K562 (cell line): Measurements from ENCODE around the gene VMP1. TPM values are rescaled to one million over a fixed set of nuclear protein-coding genes. Genes with fewer than 3 reads are reported as not detected.
A peak's percentile ranks its signal among the peaks of the same experiment; 100 is the strongest.
"Not testable (repeated sequence)": the region's sequence is repeated elsewhere in the genome, so short reads cannot be mapped to it uniquely, and the experiment has no call there.

Experiments used
- ATAC-seq: fragments of 200-7000 bp; cut with Tn5 transposase; 3 replicates; pipeline ENCODE4 v1.9.1; 2020; ENCODE audit warnings: moderate library complexity
- BruUV-seq: library from RNA; stranded (reverse); fragments of 400-500 nt; replicated peaks from 2 replicates; lab custom pipeline; 2021; lab: Mats Ljungman, UMichigan
- CTCF ChIA-PET: fragments of 300-600 bp; formaldehyde crosslinking; extraction: SDS; loops from one replicate; lab custom pipeline; 2021; ENCODE audit warnings: low intra/inter-chr PET ratio; lab: Yijun Ruan, JAX
- POLR2A ChIA-PET: fragments of 300-600, 350-650 bp; sonication (Branson Sonifier 250); formaldehyde crosslinking; extraction: SDS; loops from one replicate; lab custom pipeline; 2021; ENCODE audit warnings: antibody characterized with exemption, inconsistent platforms; lab: Yijun Ruan, JAX
- DNase-seq, 4 experiments: peaks; one replicate each; pipeline versions ENCODE4 v3.0.0 to v3.0.0-alpha.2; 2011 to 2018; ENCODE audit warnings: low spot score in 3 of 4, mixed read lengths in 3 of 4; ENCODE audit errors: extremely low read depth in 1 of 4
- FAIRE-seq: peaks from 2 replicates; lab custom pipeline; 2011; peaks lifted over from hg19 to GRCh38; lab: Jason Lieb, UNC
- H2AFZ ChIP-seq: 2 replicates; pipeline ENCODE4 v1.6.0; 2011; ENCODE audit warnings: low read depth, low read length, control low read depth, inconsistent platforms
- H3K27ac ChIP-seq: fragments of 200-600 bp; 3 replicates; pipeline ENCODE4 v1.8.0; 2011; ENCODE audit warnings: low read depth, mild to moderate bottlenecking, control low read depth, inconsistent platforms, low read length, moderate library complexity, mixed read lengths; ENCODE audit errors: extremely low read depth
- H3K27me3 ChIP-seq, 2 experiments: fragments of 300-600 bp in 1 of 2; 2 replicates in 1 of 2; 3 replicates in 1 of 2; pipeline versions ENCODE4 v1.6.0 to v1.8.0; 2011; ENCODE audit warnings: inconsistent platforms in 2 of 2, low read length in 2 of 2, mild to moderate bottlenecking in 1 of 2, mixed read lengths in 1 of 2, moderate library complexity in 1 of 2; ENCODE audit not compliant: control insufficient read depth in 2 of 2, insufficient read depth in 2 of 2
- H3K36me3 ChIP-seq: fragments of 300-600 bp; 3 replicates; pipeline ENCODE4 v1.8.0; 2011; ENCODE audit warnings: mild to moderate bottlenecking, low read length, inconsistent platforms; ENCODE audit not compliant: control insufficient read depth, insufficient read depth
- H3K4me1 ChIP-seq, 2 experiments: fragments of 200-600 bp in 1 of 2; replicated peaks in 1 of 2; 2 replicates in 1 of 2; 3 replicates in 1 of 2; pipeline versions ENCODE4 v1.5.1 to v1.8.0; 2011; ENCODE audit warnings: inconsistent platforms in 2 of 2, low read length in 2 of 2, mild to moderate bottlenecking in 1 of 2, mixed read lengths in 1 of 2, moderate library complexity in 1 of 2; ENCODE audit not compliant: control insufficient read depth in 2 of 2, insufficient read depth in 2 of 2
- H3K4me2 ChIP-seq: 2 replicates; pipeline ENCODE4 v1.6.1; 2011; ENCODE audit warnings: low read length, control low read depth, inconsistent platforms, mixed read lengths; ENCODE audit not compliant: insufficient read depth
- H3K4me3 ChIP-seq: fragments of 200-600 bp; sonication (generic), shearing (Covaris generic); 2 replicates; pipeline ENCODE4 v1.5.1; 2016; ENCODE audit warnings: control low read depth, inconsistent platforms
- H3K79me2 ChIP-seq: fragments of 200-600 bp; 3 replicates; pipeline ENCODE4 v1.8.0; 2011; ENCODE audit warnings: low read length, inconsistent platforms; ENCODE audit not compliant: control insufficient read depth, insufficient read depth
- H3K9ac ChIP-seq, 2 experiments: 2 replicates each; pipeline versions ENCODE4 v1.6.0 to v1.6.1; 2011; ENCODE audit warnings: low read depth in 2 of 2, low read length in 2 of 2, control low read depth in 1 of 2, inconsistent platforms in 1 of 2, mild to moderate bottlenecking in 1 of 2, mixed read lengths in 1 of 2; ENCODE audit not compliant: insufficient read depth in 1 of 2
- H3K9me1 ChIP-seq: one replicate; pipeline ENCODE4 v1.6.0; 2011; ENCODE audit warnings: inconsistent platforms, mild to moderate bottlenecking, low read length, moderate library complexity; ENCODE audit not compliant: control insufficient read depth, insufficient read depth
- H3K9me3 ChIP-seq: replicated peaks from 2 replicates; pipeline ENCODE4 v1.5.1; 2011; ENCODE audit warnings: low read depth, low read length, inconsistent platforms; ENCODE audit not compliant: control insufficient read depth, insufficient read depth
- H4K20me1 ChIP-seq: replicated peaks from 2 replicates; pipeline ENCODE4 v1.6.1; 2011; ENCODE audit warnings: low read length, inconsistent platforms, mixed read lengths; ENCODE audit not compliant: control insufficient read depth, insufficient read depth
- ARID1B ChIP-seq: fragments of 450-650 bp; IDR thresholded peaks from 2 replicates; pipeline ENCODE4 v1.6.1; 2016; ENCODE audit warnings: antibody characterized with exemption, mild to moderate bottlenecking, inconsistent platforms
- ESRRB ChIP-seq: fragments of 250-450 bp; sonication (Bioruptor Pico); IDR thresholded peaks from 2 replicates; pipeline ENCODE4 v1.5.0; 2020; ENCODE audit warnings: mild to moderate bottlenecking, moderate library complexity, borderline replicate concordance
- LARP7 ChIP-seq: fragments of 450-650 bp; IDR thresholded peaks from 2 replicates; pipeline ENCODE4 v1.6.1; 2016
- PML ChIP-seq: IDR thresholded peaks from 2 replicates; pipeline ENCODE4 v1.6.1; 2012; ENCODE audit warnings: low read length, inconsistent platforms
- TAF1 ChIP-seq: IDR thresholded peaks from 2 replicates; pipeline ENCODE4 v1.6.1; 2011; ENCODE audit warnings: mild to moderate bottlenecking, low read length, moderate library complexity; ENCODE audit not compliant: insufficient read depth, control insufficient read depth, severe bottlenecking; ENCODE audit errors: extremely low read depth
- ZNF175 ChIP-seq: fragments of 200-800 bp; sonication (Bioruptor generic); IDR thresholded peaks from 2 replicates; pipeline ENCODE4 v1.6.1; 2016; ENCODE audit warnings: low read depth, mild to moderate bottlenecking, missing genetic modification characterization, missing compliant biosample characterization
- WGBS: fragments of 100-300 bp; shearing (Covaris generic); methylation state at CpG from one replicate; pipeline ENCODE4 v1.1.6; 2016; ENCODE audit warnings: low coverage, mixed read lengths; ENCODE audit not compliant: insufficient coverage; ENCODE audit errors: missing lambda C conversion rate; 5-methylcytosine and 5-hydroxymethylcytosine counted together
- in situ Hi-C: fragments of 300-500 bp; cut with MboI; formaldehyde crosslinking; loops from 4 replicates; pipeline ENCODE4 v1.15.0; 2018; ENCODE audit warnings: inconsistent platforms, mixed read lengths
- intact Hi-C: fragments of 100-400 bp; cut with micrococcal nuclease; formaldehyde crosslinking; loops from 2 replicates; pipeline ENCODE4 v1.14.2; 2022
- polyA plus RNA-seq, 8 experiments: library from polyadenylated mRNA; depleted of rRNA in 4 of 8; stranded (reverse) in 5 of 8; unstranded in 3 of 8; fragments of >200 nt; fragmentation: Nextera tagmentation in 2 of 8; fragmentation: Illumina TruSeq in 1 of 8; extraction: Ambion mirVana in 2 of 8; extraction: Trizol in 1 of 8; gene quantifications; 2 replicates each; pipeline versions ENCODE4 v1.2.1 to v1.2.3, GENCODE V29; 2011 to 2014; ENCODE audit warnings: inconsistent platforms in 1 of 8, missing spikeins in 1 of 8
- total RNA-seq, 7 experiments: library from RNA; depleted of rRNA in 6 of 7; stranded (reverse); fragments of >200 nt in 6 of 7; fragmentation: Illumina TruSeq in 2 of 7; extraction: Trizol in 2 of 7; gene quantifications; 2 replicates each; pipeline versions ENCODE4 v1.2.1 to v1.2.3, GENCODE V29; 2011 to 2021; ENCODE audit warnings: low replicate concordance in 1 of 7
- TF ChIP-seq, protein P1 (sequence below): fragments of 450-650 bp; formaldehyde crosslinking; conservative IDR thresholded peaks from 2 replicates; pipeline ENCODE4 v1.4.0; 2022; ENCODE audit warnings: mild to moderate bottlenecking, missing genetic modification characterization
- TF ChIP-seq, protein P2 (sequence below): fragments of 450-650 bp; formaldehyde crosslinking; IDR thresholded peaks from 2 replicates; pipeline ENCODE4 v1.4.0; 2022; ENCODE audit warnings: missing genetic modification characterization
- TF ChIP-seq, protein P3 (sequence below), 3 experiments: fragments of 200-800 bp in 1 of 3; fragments of 250-450 bp in 1 of 3; fragments of 450-650 bp in 1 of 3; sonication (Bioruptor Pico) in 1 of 3; sonication (Bioruptor generic) in 1 of 3; formaldehyde crosslinking in 1 of 3; IDR thresholded peaks; 2 replicates each; pipeline versions ENCODE4 v1.6.1 to v1.8.0; 2016 to 2022; ENCODE audit warnings: mild to moderate bottlenecking in 2 of 3, missing genetic modification characterization in 2 of 3, missing compliant biosample characterization in 1 of 3, moderate library complexity in 1 of 3
- TF ChIP-seq, protein P4 (sequence below): fragments of 450-650 bp; IDR thresholded peaks from 2 replicates; pipeline ENCODE4 v1.6.1; 2016

Gene VMP1
- total and polyA plus RNA-seq, 9 of the 15 experiments (the other 6 are each of a cell fraction or from before 2014, with no cell fraction given), result 123 to 304 (median 151) TPM

DNA sequence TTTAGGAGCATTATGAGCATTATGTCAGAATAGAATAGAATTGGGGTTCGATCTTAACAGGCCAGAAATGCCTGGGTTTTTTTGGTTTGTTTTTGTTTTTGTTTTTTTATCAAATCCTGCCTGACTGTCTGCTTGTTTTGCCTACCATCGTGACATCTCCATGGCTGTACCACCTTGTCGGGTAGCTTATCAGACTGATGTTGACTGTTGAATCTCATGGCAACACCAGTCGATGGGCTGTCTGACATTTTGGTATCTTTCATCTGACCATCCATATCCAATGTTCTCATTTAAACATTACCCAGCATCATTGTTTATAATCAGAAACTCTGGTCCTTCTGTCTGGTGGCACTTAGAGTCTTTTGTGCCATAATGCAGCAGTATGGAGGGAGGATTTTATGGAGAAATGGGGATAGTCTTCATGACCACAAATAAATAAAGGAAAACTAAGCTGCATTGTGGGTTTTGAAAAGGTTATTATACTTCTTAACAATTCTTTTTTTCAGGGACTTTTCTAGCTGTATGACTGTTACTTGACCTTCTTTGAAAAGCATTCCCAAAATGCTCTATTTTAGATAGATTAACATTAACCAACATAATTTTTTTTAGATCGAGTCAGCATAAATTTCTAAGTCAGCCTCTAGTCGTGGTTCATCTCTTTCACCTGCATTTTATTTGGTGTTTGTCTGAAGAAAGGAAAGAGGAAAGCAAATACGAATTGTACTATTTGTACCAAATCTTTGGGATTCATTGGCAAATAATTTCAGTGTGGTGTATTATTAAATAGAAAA, 133.8 kb downstream of the VMP1 start:
- H2AFZ ChIP-seq, H3K27me3 ChIP-seq, H3K9me1 ChIP-seq, in situ Hi-C loops, BruUV-seq, FAIRE-seq, intact Hi-C loops, ATAC-seq, H3K9me3 ChIP-seq: not testable (repeated sequence)
- H3K4me2 ChIP-seq, result peak overlapping the region; percentile 97
- H3K4me3 ChIP-seq, result peak overlapping the region; percentile 96
- WGBS, result 0% methylated on average over 7 of the region's 7 CpGs
- peaks cover 55% of the 10 kb centered on the region for H3K79me2 ChIP-seq
- CTCF ChIA-PET, result interaction anchor here (1.1 kb wide), 1 partner anchor 87 kb away, joined by 3 read pairs; no protein-coding TSS in a partner anchor
- peak overlapping the region; percentile 78 to 98; a peak in 3 of 4 replicates for H3K9ac ChIP-seq
- peaks cover 15 to 42% of the 10 kb centered on the region in 2 experiments for H3K4me1 ChIP-seq
- peaks cover 10% of the 10 kb centered on the region; the same call in 1 of the 2 replicates for H4K20me1 ChIP-seq
- peak overlapping the region; percentile 99; the same call in 2 of the 3 replicates for H3K27ac ChIP-seq
- peak in 2 of 4 experiments; percentile 20 to 56 for DNase-seq
- POLR2A ChIA-PET, result interaction anchor here (0.6 to 8.2 kb wide), 10 partner anchors 13 to 411 kb away, joined by 3 to 87 read pairs (median 5); no protein-coding TSS in a partner anchor
- peaks cover 41% of the 10 kb centered on the region for H3K36me3 ChIP-seq
- peak; percentile 30 for TF ChIP-seq ARID1B
- TF ChIP-seq, protein P1, sequence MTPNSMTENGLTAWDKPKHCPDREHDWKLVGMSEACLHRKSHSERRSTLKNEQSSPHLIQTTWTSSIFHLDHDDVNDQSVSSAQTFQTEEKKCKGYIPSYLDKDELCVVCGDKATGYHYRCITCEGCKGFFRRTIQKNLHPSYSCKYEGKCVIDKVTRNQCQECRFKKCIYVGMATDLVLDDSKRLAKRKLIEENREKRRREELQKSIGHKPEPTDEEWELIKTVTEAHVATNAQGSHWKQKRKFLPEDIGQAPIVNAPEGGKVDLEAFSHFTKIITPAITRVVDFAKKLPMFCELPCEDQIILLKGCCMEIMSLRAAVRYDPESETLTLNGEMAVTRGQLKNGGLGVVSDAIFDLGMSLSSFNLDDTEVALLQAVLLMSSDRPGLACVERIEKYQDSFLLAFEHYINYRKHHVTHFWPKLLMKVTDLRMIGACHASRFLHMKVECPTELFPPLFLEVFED (CRISPR knock-in tag), result 0 out of 2 replicates have a peak, but pooled peaks have one; percentile 59
- peak; percentile 39 for TF ChIP-seq PML
- TF ChIP-seq, protein P2, sequence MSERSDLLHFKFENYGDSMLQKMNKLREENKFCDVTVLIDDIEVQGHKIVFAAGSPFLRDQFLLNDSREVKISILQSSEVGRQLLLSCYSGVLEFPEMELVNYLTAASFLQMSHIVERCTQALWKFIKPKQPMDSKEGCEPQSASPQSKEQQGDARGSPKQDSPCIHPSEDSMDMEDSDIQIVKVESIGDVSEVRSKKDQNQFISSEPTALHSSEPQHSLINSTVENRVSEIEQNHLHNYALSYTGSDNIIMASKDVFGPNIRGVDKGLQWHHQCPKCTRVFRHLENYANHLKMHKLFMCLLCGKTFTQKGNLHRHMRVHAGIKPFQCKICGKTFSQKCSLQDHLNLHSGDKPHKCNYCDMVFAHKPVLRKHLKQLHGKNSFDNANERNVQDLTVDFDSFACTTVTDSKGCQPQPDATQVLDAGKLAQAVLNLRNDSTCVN (CRISPR knock-in tag), result peak; percentile 76
- TF ChIP-seq, protein P3, sequence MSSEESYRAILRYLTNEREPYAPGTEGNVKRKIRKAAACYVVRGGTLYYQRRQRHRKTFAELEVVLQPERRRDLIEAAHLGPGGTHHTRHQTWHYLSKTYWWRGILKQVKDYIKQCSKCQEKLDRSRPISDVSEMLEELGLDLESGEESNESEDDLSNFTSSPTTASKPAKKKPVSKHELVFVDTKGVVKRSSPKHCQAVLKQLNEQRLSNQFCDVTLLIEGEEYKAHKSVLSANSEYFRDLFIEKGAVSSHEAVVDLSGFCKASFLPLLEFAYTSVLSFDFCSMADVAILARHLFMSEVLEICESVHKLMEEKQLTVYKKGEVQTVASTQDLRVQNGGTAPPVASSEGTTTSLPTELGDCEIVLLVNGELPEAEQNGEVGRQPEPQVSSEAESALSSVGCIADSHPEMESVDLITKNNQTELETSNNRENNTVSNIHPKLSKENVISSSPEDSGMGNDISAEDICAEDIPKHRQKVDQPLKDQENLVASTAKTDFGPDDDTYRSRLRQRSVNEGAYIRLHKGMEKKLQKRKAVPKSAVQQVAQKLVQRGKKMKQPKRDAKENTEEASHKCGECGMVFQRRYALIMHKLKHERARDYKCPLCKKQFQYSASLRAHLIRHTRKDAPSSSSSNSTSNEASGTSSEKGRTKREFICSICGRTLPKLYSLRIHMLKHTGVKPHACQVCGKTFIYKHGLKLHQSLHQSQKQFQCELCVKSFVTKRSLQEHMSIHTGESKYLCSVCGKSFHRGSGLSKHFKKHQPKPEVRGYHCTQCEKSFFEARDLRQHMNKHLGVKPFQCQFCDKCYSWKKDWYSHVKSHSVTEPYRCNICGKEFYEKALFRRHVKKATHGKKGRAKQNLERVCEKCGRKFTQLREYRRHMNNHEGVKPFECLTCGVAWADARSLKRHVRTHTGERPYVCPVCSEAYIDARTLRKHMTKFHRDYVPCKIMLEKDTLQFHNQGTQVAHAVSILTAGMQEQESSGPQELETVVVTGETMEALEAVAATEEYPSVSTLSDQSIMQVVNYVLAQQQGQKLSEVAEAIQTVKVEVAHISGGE (CRISPR knock-in tag; IDR thresholded peaks at IDR 0.05), result peak in 1 of 3 experiments; percentile 92; a peak in 3 of 6 replicates
- 0 out of 2 replicates have a peak, but pooled peaks have one; percentile 19 for TF ChIP-seq ZNF175 (CRISPR knock-in tag)
- peak; percentile 19; the same call in 1 of the 2 replicates for TF ChIP-seq ESRRB (CRISPR knock-in tag)
- TF ChIP-seq, protein P4, sequence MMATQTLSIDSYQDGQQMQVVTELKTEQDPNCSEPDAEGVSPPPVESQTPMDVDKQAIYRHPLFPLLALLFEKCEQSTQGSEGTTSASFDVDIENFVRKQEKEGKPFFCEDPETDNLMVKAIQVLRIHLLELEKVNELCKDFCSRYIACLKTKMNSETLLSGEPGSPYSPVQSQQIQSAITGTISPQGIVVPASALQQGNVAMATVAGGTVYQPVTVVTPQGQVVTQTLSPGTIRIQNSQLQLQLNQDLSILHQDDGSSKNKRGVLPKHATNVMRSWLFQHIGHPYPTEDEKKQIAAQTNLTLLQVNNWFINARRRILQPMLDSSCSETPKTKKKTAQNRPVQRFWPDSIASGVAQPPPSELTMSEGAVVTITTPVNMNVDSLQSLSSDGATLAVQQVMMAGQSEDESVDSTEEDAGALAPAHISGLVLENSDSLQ, result peak; percentile 64
- TF ChIP-seq LARP7, result peak; percentile 89; the same call in 1 of the 2 replicates
- TF ChIP-seq TAF1, result peak; percentile 32
